H1 (cell line): Measurements from ENCODE around the gene CAMKMT. TPM values are rescaled to one million over a fixed set of nuclear protein-coding genes. Genes with fewer than 3 reads are reported as not detected.

Experiments
- ASH2L ChIP-seq: fragments of 200-600, 300-600 bp; sonication (generic); IDR thresholded peaks from one replicate; pipeline ENCODE4 v1.7.1; 2017; ENCODE audit warnings: low read length
- HDAC2 ChIP-seq, 2 experiments: fragments of 300-600 bp in 1 of 2; sonication (generic) in 1 of 2; IDR thresholded peaks; 2 replicates each; pipeline ENCODE4 v1.6.1; 2011 to 2012; ENCODE audit warnings: low read depth in 2 of 2, low read length in 2 of 2, mild to moderate bottlenecking in 2 of 2, moderate library complexity in 2 of 2, borderline replicate concordance in 1 of 2, inconsistent platforms in 1 of 2
- MAX ChIP-seq: IDR thresholded peaks from 2 replicates; pipeline ENCODE4 v1.6.1; 2012; ENCODE audit warnings: inconsistent platforms
- NRF1 ChIP-seq: IDR thresholded peaks from 2 replicates; pipeline ENCODE4 v1.6.1; 2011; ENCODE audit warnings: mild to moderate bottlenecking, low read depth, low read length, improper control_type of control experiment
- POLR2A ChIP-seq, 2 experiments: IDR thresholded peaks; 1 replicate in 1 of 2; 2 replicates in 1 of 2; pipeline ENCODE4 v1.6.1; 2011; ENCODE audit warnings: low read depth in 2 of 2, low read length in 2 of 2, mild to moderate bottlenecking in 2 of 2; ENCODE audit errors: control extremely low read depth in 1 of 2
- SP2 ChIP-seq: IDR thresholded peaks from 2 replicates; pipeline ENCODE4 v1.6.1; 2012; ENCODE audit warnings: mild to moderate bottlenecking, low read length, inconsistent platforms
- YY1 ChIP-seq: IDR thresholded peaks from 2 replicates; pipeline ENCODE4 v1.6.1; 2011; ENCODE audit warnings: low read depth, mild to moderate bottlenecking, low read length
- polyA plus RNA-seq, 7 experiments: library from polyadenylated mRNA; depleted of rRNA in 3 of 7; stranded (reverse) in 5 of 7; unstranded in 2 of 7; fragments of >200 nt in 5 of 7; fragments of 200-250 nt in 2 of 7; gene quantifications; 1 replicate in 5 of 7; 2 replicates in 1 of 7; 4 replicates in 1 of 7; pipeline versions ENCODE4 v1.2.1 to v1.2.3, GENCODE V29; 2011 to 2013; ENCODE audit warnings: missing spikeins in 2 of 7, mixed read lengths in 2 of 7
- total RNA-seq: library from RNA; stranded (reverse); fragmentation: NEBNext Ultra II Directional; extraction: Animal tissue kit (Norgen Biotek cat#: 25700); gene quantifications from 2 replicates; pipeline ENCODE4 v1.2.1, GENCODE V29; 2021

The CAMKMT gene
- total and polyA plus RNA-seq, 2 of the 8 experiments (the other 6 are each of a cell fraction or from before 2014, with no cell fraction given): 14.7 to 22.4 TPM

GRCh38 chr2:44799105-44799504, 437.4 kb downstream of the CAMKMT start (continued):
- no peak for TF ChIP-seq SP2
- TF ChIP-seq HDAC2 (IDR thresholded peaks at IDR 0.05; ENCODE audit: borderline replicate concordance in 1 of 2, low read depth in 2 of 2, low read length in 2 of 2): no peak
- no peak for TF ChIP-seq YY1
- no peak for TF ChIP-seq NRF1
- no peak for TF ChIP-seq POLR2A (IDR thresholded peaks at IDR 0.05; ENCODE audit: control extremely low read depth in 1 of 2, low read depth in 2 of 2, low read length in 2 of 2)
- TF ChIP-seq MAX: no peak
- TF ChIP-seq ASH2L: no peak
- TF ChIP-seq, all 59 proteins: peak for 0
